ENCODE results near the gene TIMM22. TPM values are rescaled to one million over a fixed set of nuclear protein-coding genes. Genes with fewer than 3 reads are reported as not detected.
"Not testable (repeated sequence)": the region's sequence is repeated elsewhere in the genome, so short reads cannot be mapped to it uniquely, and the experiment has no call there.

Gene TIMM22
- total RNA-seq, 1 experiment from 2014 or later = 29.2 TPM

DNA sequence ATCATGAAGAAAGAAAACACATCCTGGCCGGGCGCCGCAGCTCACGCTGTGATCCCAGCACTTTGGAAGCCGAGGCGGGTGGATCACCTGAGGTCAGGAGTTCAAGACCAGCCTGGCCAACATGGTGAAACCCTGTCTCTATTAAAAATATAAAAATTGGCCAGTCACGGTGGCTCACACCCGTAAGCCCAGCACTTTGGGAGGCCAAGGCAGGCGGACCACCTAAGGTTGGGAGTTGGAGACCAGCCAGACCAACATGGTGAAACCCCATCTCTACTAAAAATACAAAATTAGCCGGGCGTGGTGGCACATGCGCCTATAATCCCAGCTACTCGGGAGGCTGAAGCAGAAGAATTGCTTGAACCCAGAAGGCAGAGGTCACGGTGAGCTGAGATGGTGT is 25.1 kb upstream of the TIMM22 start:
- DNase-seq (ENCODE audit: low read depth) = not testable (repeated sequence)

DNA sequence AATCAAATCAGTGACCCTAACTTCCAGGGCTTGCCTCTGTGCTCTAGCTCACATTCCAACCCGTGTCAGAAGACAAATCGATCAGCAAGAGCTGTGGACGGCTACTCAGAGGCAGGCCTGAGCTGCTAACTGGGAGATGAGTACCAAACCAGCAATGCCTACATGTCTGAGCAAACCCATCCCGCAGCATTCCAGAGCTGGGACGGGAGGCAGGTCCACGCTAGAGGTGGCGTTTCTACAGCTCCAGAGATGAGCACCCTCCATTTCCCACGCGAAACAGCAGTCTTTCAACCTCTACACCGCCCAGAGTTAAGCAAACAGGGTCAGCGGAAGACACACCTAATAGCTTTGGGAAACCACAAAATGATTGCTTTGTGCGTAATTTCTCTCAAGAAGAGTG is 23.9 kb upstream of the TIMM22 start:
- no peak for DNase-seq (ENCODE audit: low read depth)

- not testable (repeated sequence) for DNase-seq (ENCODE audit: low read depth)
These were observed 22.2 kb upstream of the TIMM22 start for GRCh38 chr17:974778-975177.

- DNase-seq (ENCODE audit: low read depth) = no peak
These were observed 21.5 kb upstream of the TIMM22 start for GRCh38 chr17:975371-975915.

GRCh38 chr17:976312-976711 is 20.6 kb upstream of the TIMM22 start:
- no peak for DNase-seq (ENCODE audit: low read depth)

DNA sequence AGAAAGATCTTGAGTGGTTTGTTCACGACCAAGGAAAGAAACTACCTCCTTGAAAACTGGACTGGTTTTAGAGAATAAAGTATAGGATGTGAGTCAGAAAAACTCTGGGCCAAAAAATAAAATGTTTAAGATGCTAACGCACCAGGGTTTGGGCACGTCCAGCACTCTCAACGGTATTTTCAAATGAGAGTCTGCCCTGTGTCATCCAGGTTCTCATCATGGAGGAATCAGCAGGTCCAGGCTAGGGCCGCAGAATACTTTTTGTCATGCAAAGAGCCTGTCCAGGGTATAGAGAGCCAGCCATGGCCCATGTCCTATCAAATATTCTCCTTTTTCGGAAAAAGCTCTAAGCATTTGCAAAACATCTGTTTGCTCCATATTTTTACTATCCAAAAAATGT is 19.8 kb upstream of the TIMM22 start:
- DNase-seq (ENCODE audit: low read depth) = no peak

- DNase-seq (ENCODE audit: low read depth) = no peak
These were observed 18.5 kb upstream of the TIMM22 start for GRCh38 chr17:978103-979093.

- DNase-seq (ENCODE audit: low read depth) = no peak
These were observed 17.8 kb upstream of the TIMM22 start for GRCh38 chr17:979212-979538.

- DNase-seq (ENCODE audit: low read depth) = peak; percentile 53
These were observed 17.2 kb upstream of the TIMM22 start, which contains the start of gene NXN for GRCh38 chr17:979539-980405. TSS of gene NXN (minus strand) at chr17:979776.

GRCh38 chr17:980406-981291 is 16.3 kb upstream of the TIMM22 start:
- peak; percentile 84 for DNase-seq (ENCODE audit: low read depth)

DNA sequence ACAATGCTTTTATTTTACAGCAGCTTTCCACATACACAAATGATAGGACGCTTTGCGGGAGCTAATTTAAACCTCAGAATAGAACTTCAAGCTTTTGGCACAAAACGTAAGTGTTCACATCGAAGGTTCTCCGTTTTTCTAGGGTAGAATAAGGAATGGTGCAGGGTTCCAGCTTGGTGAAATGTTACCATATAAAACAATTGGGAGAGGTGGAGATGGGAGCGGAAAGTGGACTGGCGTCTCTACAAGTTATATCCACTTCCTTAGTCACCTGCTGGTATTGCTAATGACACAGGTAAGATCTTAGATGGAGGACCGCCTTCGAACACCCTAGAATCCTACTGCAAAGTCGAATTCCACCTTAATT is 15.7 kb upstream of the TIMM22 start:
- no peak for DNase-seq (ENCODE audit: low read depth)

DNA sequence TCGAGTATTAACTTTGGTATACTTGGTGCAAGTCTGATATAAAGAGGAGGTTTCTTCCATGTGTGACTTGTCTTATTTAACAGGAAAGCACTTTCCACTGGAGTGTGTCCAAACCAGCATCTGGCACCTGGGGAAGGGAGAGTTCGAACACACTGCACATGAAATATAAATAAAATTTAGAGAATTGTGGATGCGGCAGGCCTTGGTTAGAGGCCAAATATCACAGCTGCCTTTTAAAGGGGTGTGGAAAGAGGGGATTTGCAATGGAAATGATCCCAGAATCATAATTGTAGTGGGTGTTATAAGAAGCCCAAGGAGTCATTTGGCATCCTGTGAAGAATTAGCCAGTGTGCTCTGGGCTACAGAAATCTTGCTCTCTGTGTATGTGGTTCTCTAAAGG is 13.0 kb upstream of the TIMM22 start:
- DNase-seq (ENCODE audit: low read depth) = no peak

DNA sequence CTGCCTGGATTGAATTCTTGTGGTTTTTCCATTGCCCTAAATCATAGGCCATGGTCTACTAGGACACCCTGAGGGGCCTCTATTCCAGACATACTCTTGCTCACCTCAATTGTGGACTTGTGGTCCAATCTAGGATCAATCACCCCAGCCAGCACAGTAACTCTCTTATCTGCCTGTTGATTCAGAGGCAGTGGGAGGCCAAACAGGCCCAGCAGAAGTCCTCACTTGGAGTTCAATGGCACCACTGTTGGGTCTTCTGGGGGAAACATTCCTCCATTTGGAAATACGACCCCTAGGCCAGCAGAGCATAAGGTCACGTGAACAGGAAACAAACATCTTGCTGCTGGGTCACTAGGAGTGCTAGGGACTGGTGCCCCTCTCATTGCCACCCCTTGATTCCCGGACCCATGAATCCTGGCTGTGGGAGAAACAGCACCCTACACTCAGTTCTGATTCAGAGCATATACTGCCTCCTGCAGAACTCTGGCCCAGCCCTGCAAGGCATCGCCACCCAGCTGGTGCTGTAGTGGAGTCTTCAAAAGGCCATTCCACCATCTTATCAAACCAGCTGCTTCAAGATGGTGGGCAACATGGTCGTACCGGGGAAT is 10.5 kb upstream of the TIMM22 start:
- no peak for DNase-seq (ENCODE audit: low read depth)

GRCh38 chr17:987931-988330 is 9.0 kb upstream of the TIMM22 start:
- no peak for DNase-seq (ENCODE audit: low read depth)

- DNase-seq (ENCODE audit: low read depth) = no peak
These were observed 8.4 kb upstream of the TIMM22 start for GRCh38 chr17:988561-988960.

- DNase-seq (ENCODE audit: low read depth) = no peak
These were observed 4.0 kb upstream of the TIMM22 start for GRCh38 chr17:992933-993332.

GRCh38 chr17:995324-995723 is 1.6 kb upstream of the TIMM22 start:
- DNase-seq (ENCODE audit: low read depth) = not testable (repeated sequence)

- no peak for DNase-seq (ENCODE audit: low read depth)
These were observed 1.2 kb downstream of the TIMM22 start for GRCh38 chr17:998111-998510.

DNA sequence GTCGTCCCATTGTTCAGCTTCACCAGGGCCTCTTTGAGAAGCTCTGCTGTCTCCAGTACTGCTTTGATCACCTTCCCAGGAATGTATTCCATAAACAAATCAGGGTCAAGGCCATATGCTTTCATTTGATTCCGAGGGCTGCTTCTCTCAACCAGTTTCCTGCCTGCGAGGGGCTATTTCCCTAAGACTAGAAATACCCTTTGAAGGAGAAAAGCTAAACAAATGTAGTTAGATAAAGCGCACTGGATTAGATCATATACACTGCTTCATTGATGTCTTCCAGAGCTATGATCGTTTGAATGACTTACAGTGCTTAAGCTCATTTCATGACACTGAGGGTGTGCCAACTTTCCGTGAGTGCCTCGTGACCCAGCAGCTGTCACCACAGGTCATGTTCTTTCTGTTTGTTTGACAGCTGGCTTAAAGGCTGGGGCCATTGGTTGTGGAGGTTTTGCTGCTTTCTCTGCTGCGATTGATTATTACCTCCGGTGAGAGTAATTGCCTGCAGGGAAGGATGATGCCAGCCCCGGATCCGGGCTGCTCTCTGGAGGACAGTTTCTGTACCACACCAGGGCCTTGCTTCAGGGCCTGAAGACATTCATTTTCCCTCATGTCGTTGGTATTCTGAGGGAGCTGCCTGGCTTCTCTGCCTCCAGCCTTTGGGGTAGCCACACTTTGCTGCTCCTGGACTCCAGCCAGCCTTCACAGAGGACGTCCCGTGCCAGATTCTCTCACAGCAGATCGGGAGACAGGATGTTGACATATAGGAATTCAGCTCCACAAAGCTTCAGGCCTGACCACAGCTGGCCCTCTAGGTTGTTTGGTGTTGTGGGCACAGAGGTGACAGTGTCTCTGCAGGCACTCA is 3.9 kb downstream of the TIMM22 start:
- DNase-seq (ENCODE audit: low read depth) = peak; percentile 93
